ENCODE measurements around the gene UQCC2. TPM values are rescaled to one million over a fixed set of nuclear protein-coding genes. Genes with fewer than 3 reads are reported as not detected.

UQCC2 gene
- total and polyA plus RNA-seq, 3 donors from 2014 or later: 18.1 to 119 (median 36.2) TPM

GRCh38 chr6:33730611-33731010 is 19.1 kb upstream of the UQCC2 start:
- Histone ChIP-seq H3K4me3 (no peak overlapping the region), H3K27me3 (no peaks in the 10 kb centered on the region), H3K4me1 (no peaks in the 10 kb centered on the region), H3K36me3 (ENCODE audit: low read depth, missing control alignments) (no peaks in the 10 kb centered on the region), H3K27ac (no peak overlapping the region), H3K9me3 (no peaks in the 10 kb centered on the region)
- WGBS, 2 donors: 49 to 62% methylated on average over 8 to 10 of the region's 10 CpGs
- DNase-seq: no peak
- intact Hi-C loops (cut with DNase I; ENCODE audit: low total_unique reads): no loop called here
- TF ChIP-seq POLR2A (IDR thresholded peaks at IDR 0.05) (no peak), CTCF (IDR thresholded peaks at IDR 0.05) (no peak)

GRCh38 chr6:33729059-33729458 is 17.6 kb upstream of the UQCC2 start:
- 94 to 97% methylated on average over 6 of the region's 6 CpGs for WGBS, 2 donors
- no peaks in the 10 kb centered on the region for H3K27me3 ChIP-seq
- H3K36me3 ChIP-seq (ENCODE audit: low read depth, missing control alignments): no peaks in the 10 kb centered on the region
- no peak overlapping the region for H3K4me3 ChIP-seq
- intact Hi-C loops (cut with DNase I; ENCODE audit: low total_unique reads): no loop called here
- DNase-seq: no peak
- H3K4me1 ChIP-seq: no peaks in the 10 kb centered on the region
- no peaks in the 10 kb centered on the region for H3K9me3 ChIP-seq
- H3K27ac ChIP-seq: no peak overlapping the region
- TF ChIP-seq POLR2A (IDR thresholded peaks at IDR 0.05) (no peak), CTCF (IDR thresholded peaks at IDR 0.05) (no peak)

GRCh38 chr6:33728438-33728837 is 16.9 kb upstream of the UQCC2 start:
- no peak overlapping the region for H3K4me3 ChIP-seq
- 72% methylated on average over 11 of the region's 11 CpGs for WGBS, 2 donors
- H3K27me3 ChIP-seq: no peaks in the 10 kb centered on the region
- intact Hi-C loops (cut with DNase I; ENCODE audit: low total_unique reads): no loop called here
- no peaks in the 10 kb centered on the region for H3K36me3 ChIP-seq (ENCODE audit: low read depth, missing control alignments)
- no peaks in the 10 kb centered on the region for H3K4me1 ChIP-seq
- no peak overlapping the region for H3K27ac ChIP-seq
- H3K9me3 ChIP-seq: no peaks in the 10 kb centered on the region
- DNase-seq: no peak
- no peak for TF ChIP-seq CTCF (IDR thresholded peaks at IDR 0.05)
- no peak for TF ChIP-seq POLR2A (IDR thresholded peaks at IDR 0.05)

GRCh38 chr6:33727932-33728331 is 16.4 kb upstream of the UQCC2 start:
- no peak for DNase-seq
- H3K27ac ChIP-seq: no peak overlapping the region
- intact Hi-C loops (cut with DNase I; ENCODE audit: low total_unique reads): no loop called here
- H3K4me3 ChIP-seq: no peak overlapping the region
- WGBS, 2 donors: 41 to 71% methylated on average over 10 to 11 of the region's 11 CpGs
- no peaks in the 10 kb centered on the region for H3K4me1 ChIP-seq
- no peaks in the 10 kb centered on the region for H3K9me3 ChIP-seq
- H3K27me3 ChIP-seq: no peaks in the 10 kb centered on the region
- no peak for TF ChIP-seq CTCF (IDR thresholded peaks at IDR 0.05)
- no peak for TF ChIP-seq POLR2A (IDR thresholded peaks at IDR 0.05)
- no peaks in the 10 kb centered on the region for H3K36me3 ChIP-seq (ENCODE audit: low read depth, missing control alignments)

GRCh38 chr6:33727126-33727525 is 15.6 kb upstream of the UQCC2 start:
- H3K27ac ChIP-seq: no peak overlapping the region
- H3K27me3 ChIP-seq: no peaks in the 10 kb centered on the region
- no peaks in the 10 kb centered on the region for H3K4me1 ChIP-seq
- WGBS, 2 donors: 74 to 76% methylated on average over 7 of the region's 7 CpGs
- no peak for DNase-seq
- TF ChIP-seq CTCF (IDR thresholded peaks at IDR 0.05): no peak
- TF ChIP-seq POLR2A (IDR thresholded peaks at IDR 0.05): no peak
- H3K4me3 ChIP-seq: no peak overlapping the region
- H3K36me3 ChIP-seq (ENCODE audit: low read depth, missing control alignments): no peaks in the 10 kb centered on the region
- no peaks in the 10 kb centered on the region for H3K9me3 ChIP-seq
- intact Hi-C loops (cut with DNase I; ENCODE audit: low total_unique reads): no loop called here

All from testis (tissue), 3 donors.